VCaP (cell line): Measurements from ENCODE around the gene KNDC1.

Experiments used
- H3K27ac ChIP-seq: fragments of 450-650 bp; 2 replicates; pipeline ENCODE4 v1.5.1; 2017
- CTCF ChIP-seq: fragments of 450-650 bp; conservative IDR thresholded peaks from 2 replicates; pipeline ENCODE4 v1.5.1; 2017; ENCODE audit warnings: mild to moderate bottlenecking, moderate library complexity

Gene KNDC1

GRCh38 chr10:133207041-133207600 is 47.1 kb downstream of the KNDC1 start:
- TF ChIP-seq CTCF: no peak
- H3K27ac ChIP-seq: no peak overlapping the region

GRCh38 chr10:133207627-133208026 is 47.6 kb downstream of the KNDC1 start:
- H3K27ac ChIP-seq: no peak overlapping the region
- TF ChIP-seq CTCF: no peak

GRCh38 chr10:133208466-133208865 is 48.4 kb downstream of the KNDC1 start:
- TF ChIP-seq CTCF: no peak
- H3K27ac ChIP-seq: no peak overlapping the region

- no peak for TF ChIP-seq CTCF
- no peak overlapping the region for H3K27ac ChIP-seq
Measured at GRCh38 chr10:133209117-133209516, 49.1 kb downstream of the KNDC1 start.

- no peak for TF ChIP-seq CTCF
- no peak overlapping the region for H3K27ac ChIP-seq
Measured at GRCh38 chr10:133209641-133210040, 49.6 kb downstream of the KNDC1 start.

- H3K27ac ChIP-seq: no peak overlapping the region
- TF ChIP-seq CTCF: no peak
Measured at GRCh38 chr10:133210398-133211140, 50.5 kb downstream of the KNDC1 start.

- TF ChIP-seq CTCF: no peak
- H3K27ac ChIP-seq: no peak overlapping the region
Measured at GRCh38 chr10:133211141-133211830, 51.3 kb downstream of the KNDC1 start.
